Measurements from ENCODE around the gene IVD.

DNA sequence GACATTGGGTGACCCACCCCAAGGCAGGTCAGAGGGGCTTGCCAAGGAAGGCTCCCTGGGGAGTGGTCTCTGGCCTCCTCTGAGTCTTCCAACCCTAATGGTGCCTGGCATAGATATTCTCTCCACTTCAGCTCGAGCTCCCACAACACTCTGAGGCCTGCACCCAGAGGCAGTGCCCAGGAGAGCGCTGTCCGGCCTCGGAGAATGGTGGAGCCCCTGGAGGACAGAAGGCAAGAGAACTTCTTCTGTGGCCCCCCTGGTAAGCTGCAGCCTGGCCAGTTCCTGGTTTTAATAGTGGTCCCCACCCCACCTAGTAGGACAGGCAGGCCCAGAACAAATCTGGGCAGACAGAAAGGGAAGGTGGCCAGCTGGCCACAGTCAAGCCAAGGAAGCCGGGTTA, 40.6 kb upstream of the IVD start:
- TF ChIP-seq, protein P1, sequence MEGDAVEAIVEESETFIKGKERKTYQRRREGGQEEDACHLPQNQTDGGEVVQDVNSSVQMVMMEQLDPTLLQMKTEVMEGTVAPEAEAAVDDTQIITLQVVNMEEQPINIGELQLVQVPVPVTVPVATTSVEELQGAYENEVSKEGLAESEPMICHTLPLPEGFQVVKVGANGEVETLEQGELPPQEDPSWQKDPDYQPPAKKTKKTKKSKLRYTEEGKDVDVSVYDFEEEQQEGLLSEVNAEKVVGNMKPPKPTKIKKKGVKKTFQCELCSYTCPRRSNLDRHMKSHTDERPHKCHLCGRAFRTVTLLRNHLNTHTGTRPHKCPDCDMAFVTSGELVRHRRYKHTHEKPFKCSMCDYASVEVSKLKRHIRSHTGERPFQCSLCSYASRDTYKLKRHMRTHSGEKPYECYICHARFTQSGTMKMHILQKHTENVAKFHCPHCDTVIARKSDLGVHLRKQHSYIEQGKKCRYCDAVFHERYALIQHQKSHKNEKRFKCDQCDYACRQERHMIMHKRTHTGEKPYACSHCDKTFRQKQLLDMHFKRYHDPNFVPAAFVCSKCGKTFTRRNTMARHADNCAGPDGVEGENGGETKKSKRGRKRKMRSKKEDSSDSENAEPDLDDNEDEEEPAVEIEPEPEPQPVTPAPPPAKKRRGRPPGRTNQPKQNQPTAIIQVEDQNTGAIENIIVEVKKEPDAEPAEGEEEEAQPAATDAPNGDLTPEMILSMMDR (IDR thresholded peaks at IDR 0.05): no peak
- no peak for TF ChIP-seq EP300 (IDR thresholded peaks at IDR 0.05)
- no peak for TF ChIP-seq POLR2AphosphoS5 (IDR thresholded peaks at IDR 0.05)

Measured in esophagus muscularis mucosa (tissue), 4 donors.